GM19328 (cell line): ENCODE data around the gene UBE2Q1.
"Not testable (repeated sequence)": the region's sequence is repeated elsewhere in the genome, so short reads cannot be mapped to it uniquely, and the experiment has no call there.

Experiments used
- ATAC-seq: cut with Tn5 transposase; IDR thresholded peaks from one replicate; pipeline ENCODE4 v1.9.1; 2021; ENCODE audit warnings: mild to moderate bottlenecking, moderate library complexity; ENCODE audit not compliant: unreplicated experiment

UBE2Q1 gene

GRCh38 chr1:154552036-154552435 is 6.4 kb downstream of the UBE2Q1 start:
- no peak for ATAC-seq

- ATAC-seq = no peak
Measured at GRCh38 chr1:154551474-154551873, 7.0 kb downstream of the UBE2Q1 start.

GRCh38 chr1:154550657-154551056 is 7.8 kb downstream of the UBE2Q1 start:
- no peak for ATAC-seq

GRCh38 chr1:154550070-154550469 is 8.4 kb downstream of the UBE2Q1 start:
- no peak for ATAC-seq

GRCh38 chr1:154549202-154549770 is 9.2 kb downstream of the UBE2Q1 start:
- no peak for ATAC-seq

GRCh38 chr1:154548028-154548427 is 10.4 kb downstream of the UBE2Q1 start:
- no peak for ATAC-seq

- no peak for ATAC-seq
Measured at GRCh38 chr1:154547105-154547732, 11.2 kb downstream of the UBE2Q1 start.

GRCh38 chr1:154546264-154547063 is 12.0 kb downstream of the UBE2Q1 start:
- no peak for ATAC-seq

- ATAC-seq = no peak
Measured at GRCh38 chr1:154541231-154541630, 17.2 kb downstream of the UBE2Q1 start.

GRCh38 chr1:154539486-154540483 is 18.7 kb downstream of the UBE2Q1 start:
- ATAC-seq = no peak

GRCh38 chr1:154536570-154536969 is 21.9 kb downstream of the UBE2Q1 start:
- ATAC-seq = no peak

GRCh38 chr1:154533952-154534844 is 24.3 kb downstream of the UBE2Q1 start:
- no peak for ATAC-seq

GRCh38 chr1:154531950-154532349 is 26.5 kb downstream of the UBE2Q1 start:
- ATAC-seq = not testable (repeated sequence)

GRCh38 chr1:154529308-154529707 is 29.2 kb downstream of the UBE2Q1 start:
- no peak for ATAC-seq

- no peak for ATAC-seq
Measured at GRCh38 chr1:154527192-154527591, 31.3 kb downstream of the UBE2Q1 start.

GRCh38 chr1:154524881-154525280 is 33.6 kb downstream of the UBE2Q1 start:
- ATAC-seq = no peak

GRCh38 chr1:154521695-154522094 is 36.8 kb downstream of the UBE2Q1 start:
- ATAC-seq = no peak

GRCh38 chr1:154520333-154520732 is 38.1 kb downstream of the UBE2Q1 start:
- ATAC-seq = no peak

GRCh38 chr1:154519591-154519991 is 38.9 kb downstream of the UBE2Q1 start:
- no peak for ATAC-seq

GRCh38 chr1:154517661-154518060 is 40.8 kb downstream of the UBE2Q1 start:
- ATAC-seq = no peak
